ENCODE results near the gene TM7SF2.

TM7SF2 gene

DNA sequence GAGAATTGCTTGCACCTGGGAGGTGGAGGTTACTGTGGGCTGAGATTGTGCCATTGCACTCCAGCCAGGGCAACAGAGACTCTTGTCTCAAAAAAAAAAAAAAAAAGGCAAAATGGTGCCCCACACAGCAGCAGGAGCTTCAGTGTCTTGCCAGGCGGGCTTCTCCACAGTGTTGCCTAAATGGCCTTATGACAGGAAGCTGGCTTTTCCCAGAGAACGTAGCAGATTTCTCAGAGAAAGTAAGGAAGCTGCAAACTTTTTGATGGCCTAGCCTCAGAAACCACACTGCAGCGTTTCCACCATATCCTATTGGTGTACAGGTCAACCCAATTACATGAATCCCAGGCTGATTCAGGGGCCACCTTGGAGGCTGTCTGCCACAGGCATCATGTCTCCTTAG, 45.7 kb downstream of the TM7SF2 start:
- ATAC-seq (ENCODE audit: insufficient read depth, low read depth), result no peak
- Histone ChIP-seq H2AFZ (ENCODE audit: low read depth, low read length) (no peak overlapping the region), H4K20me1 (ENCODE audit: insufficient read depth, low read length) (no peaks in the 10 kb centered on the region), H3K4me1 (ENCODE audit: insufficient read depth, low read length) (no peaks in the 10 kb centered on the region), H3K9ac (ENCODE audit: low read depth, low read length) (no peak overlapping the region), H3K4me3 (ENCODE audit: low read depth in 1 of 2, low read length in 2 of 2) (no peak overlapping the region), H3K36me3 (ENCODE audit: insufficient read depth, low read length) (no peaks in the 10 kb centered on the region), H3K79me2 (ENCODE audit: insufficient read depth, low read length) (no peaks in the 10 kb centered on the region), H3K9me3 (ENCODE audit: insufficient read depth, low read length, severe bottlenecking) (no peaks in the 10 kb centered on the region), H3K27ac (ENCODE audit: low read length) (no peak overlapping the region), H3K4me2 (ENCODE audit: insufficient read depth, low read length) (no peak overlapping the region), H3K27me3 (ENCODE audit: insufficient read depth, low read length, poor library complexity) (peaks cover 6% of the 10 kb centered on the region)
- no peak for DNase-seq
- no peak for TF ChIP-seq CTCF (IDR thresholded peaks at IDR 0.05; ENCODE audit: borderline replicate concordance, extremely low read depth, low read length, poor library complexity, severe bottlenecking)
- no peak for TF ChIP-seq EZH2 (IDR thresholded peaks at IDR 0.05; ENCODE audit: borderline replicate concordance, low read depth, low read length, severe bottlenecking)

DNA sequence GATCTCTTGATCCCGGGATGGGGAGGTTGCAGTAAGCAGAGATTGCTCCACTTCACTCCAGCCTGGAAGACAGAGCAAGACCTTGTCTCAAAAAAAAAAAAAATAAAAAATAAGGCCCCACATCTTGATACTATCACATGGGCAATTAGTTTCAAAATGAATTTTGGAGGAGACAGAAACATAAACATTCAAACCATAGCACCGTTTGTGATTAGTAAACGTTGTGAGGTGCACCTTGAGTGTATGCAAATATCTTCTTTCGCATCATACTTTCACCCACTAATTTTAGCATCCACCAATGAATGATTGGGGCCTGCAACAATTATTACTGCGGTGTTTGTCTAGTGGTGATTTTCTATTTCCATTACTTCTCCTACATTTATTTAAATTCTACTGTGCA, 47.3 kb downstream of the TM7SF2 start:
- Histone ChIP-seq H4K20me1 (ENCODE audit: insufficient read depth, low read length) (no peaks in the 10 kb centered on the region), H3K4me3 (ENCODE audit: low read depth in 1 of 2, low read length in 2 of 2) (no peak overlapping the region), H3K79me2 (ENCODE audit: insufficient read depth, low read length) (no peaks in the 10 kb centered on the region), H3K27ac (ENCODE audit: low read length) (no peak overlapping the region), H3K36me3 (ENCODE audit: insufficient read depth, low read length) (no peaks in the 10 kb centered on the region), H3K4me1 (ENCODE audit: insufficient read depth, low read length) (no peaks in the 10 kb centered on the region), H3K9ac (ENCODE audit: low read depth, low read length) (no peak overlapping the region), H2AFZ (ENCODE audit: low read depth, low read length) (no peak overlapping the region), H3K9me3 (ENCODE audit: insufficient read depth, low read length, severe bottlenecking) (no peaks in the 10 kb centered on the region), H3K27me3 (ENCODE audit: insufficient read depth, low read length, poor library complexity) (peaks cover 6% of the 10 kb centered on the region), H3K4me2 (ENCODE audit: insufficient read depth, low read length) (no peak overlapping the region)
- TF ChIP-seq EZH2 (IDR thresholded peaks at IDR 0.05; ENCODE audit: borderline replicate concordance, low read depth, low read length, severe bottlenecking), result no peak
- no peak for TF ChIP-seq CTCF (IDR thresholded peaks at IDR 0.05; ENCODE audit: borderline replicate concordance, extremely low read depth, low read length, poor library complexity, severe bottlenecking)
- no peak for DNase-seq
- ATAC-seq (ENCODE audit: insufficient read depth, low read depth), result no peak

GRCh38 chr11:65160643-65161042, 49.0 kb downstream of the TM7SF2 start:
- Histone ChIP-seq H3K9ac (ENCODE audit: low read depth, low read length) (no peak overlapping the region), H3K36me3 (ENCODE audit: insufficient read depth, low read length) (no peaks in the 10 kb centered on the region), H3K4me1 (ENCODE audit: insufficient read depth, low read length) (no peaks in the 10 kb centered on the region), H3K9me3 (ENCODE audit: insufficient read depth, low read length, severe bottlenecking) (no peaks in the 10 kb centered on the region), H4K20me1 (ENCODE audit: insufficient read depth, low read length) (no peaks in the 10 kb centered on the region), H3K27me3 (ENCODE audit: insufficient read depth, low read length, poor library complexity) (peaks cover 6% of the 10 kb centered on the region), H3K4me3 (ENCODE audit: low read depth in 1 of 2, low read length in 2 of 2) (no peak overlapping the region), H3K4me2 (ENCODE audit: insufficient read depth, low read length) (no peak overlapping the region), H3K27ac (ENCODE audit: low read length) (no peak overlapping the region), H2AFZ (ENCODE audit: low read depth, low read length) (no peak overlapping the region), H3K79me2 (ENCODE audit: insufficient read depth, low read length) (no peaks in the 10 kb centered on the region)
- no peak for TF ChIP-seq EZH2 (IDR thresholded peaks at IDR 0.05; ENCODE audit: borderline replicate concordance, low read depth, low read length, severe bottlenecking)
- no peak for TF ChIP-seq CTCF (IDR thresholded peaks at IDR 0.05; ENCODE audit: borderline replicate concordance, extremely low read depth, low read length, poor library complexity, severe bottlenecking)
- ATAC-seq (ENCODE audit: insufficient read depth, low read depth), result no peak
- no peak for DNase-seq

- no peak for TF ChIP-seq CTCF (IDR thresholded peaks at IDR 0.05; ENCODE audit: borderline replicate concordance, extremely low read depth, low read length, poor library complexity, severe bottlenecking)
- no peak for TF ChIP-seq EZH2 (IDR thresholded peaks at IDR 0.05; ENCODE audit: borderline replicate concordance, low read depth, low read length, severe bottlenecking)
- ATAC-seq (ENCODE audit: insufficient read depth, low read depth), result no peak
- H3K4me3 ChIP-seq (ENCODE audit: low read depth in 1 of 2, low read length in 2 of 2), result no peak overlapping the region
Measured at GRCh38 chr11:65163684-65164083, 52.0 kb downstream of the TM7SF2 start.

More at GRCh38 chr11:65163684-65164083, 52.0 kb downstream of the TM7SF2 start:
- DNase-seq, result no peak
- Histone ChIP-seq H4K20me1 (ENCODE audit: insufficient read depth, low read length) (no peaks in the 10 kb centered on the region), H3K79me2 (ENCODE audit: insufficient read depth, low read length) (no peaks in the 10 kb centered on the region), H3K9me3 (ENCODE audit: insufficient read depth, low read length, severe bottlenecking) (no peaks in the 10 kb centered on the region), H3K4me1 (ENCODE audit: insufficient read depth, low read length) (no peaks in the 10 kb centered on the region), H3K4me2 (ENCODE audit: insufficient read depth, low read length) (no peak overlapping the region), H3K9ac (ENCODE audit: low read depth, low read length) (no peak overlapping the region), H3K27ac (ENCODE audit: low read length) (no peak overlapping the region), H2AFZ (ENCODE audit: low read depth, low read length) (no peak overlapping the region), H3K36me3 (ENCODE audit: insufficient read depth, low read length) (no peaks in the 10 kb centered on the region), H3K27me3 (ENCODE audit: insufficient read depth, low read length, poor library complexity) (peaks cover 6% of the 10 kb centered on the region)
